GM12878 (cell line): ENCODE data around the gene STRA6.

Experiments used
- BCL11A ChIP-seq: IDR thresholded peaks from 2 replicates; pipeline ENCODE4 v1.6.1; 2011; ENCODE audit warnings: low read depth, low read length
- CHD2 ChIP-seq: IDR thresholded peaks from 2 replicates; pipeline ENCODE4 v1.6.1; 2011; ENCODE audit warnings: low read depth, low read length, improper control_type of control experiment, borderline replicate concordance
- CREM ChIP-seq: IDR thresholded peaks from 2 replicates; pipeline ENCODE4 v1.6.1; 2014; ENCODE audit warnings: antibody characterized with exemption, low read depth
- STAT3 ChIP-seq: IDR thresholded peaks from 2 replicates; pipeline ENCODE4 v1.6.1; 2011; ENCODE audit warnings: low read depth, low read length, improper control_type of control experiment
- TF ChIP-seq, protein P1 (sequence below): IDR thresholded peaks from 2 replicates; pipeline ENCODE4 v1.6.1; 2012; ENCODE audit warnings: low read depth, low read length, improper control_type of control experiment
- TF ChIP-seq, protein P2 (sequence below): fragments of 450-650 bp; IDR thresholded peaks from 2 replicates; pipeline ENCODE4 v1.6.1; 2016; ENCODE audit warnings: mild to moderate bottlenecking
- TF ChIP-seq, protein P3 (sequence below): IDR thresholded peaks from 2 replicates; pipeline ENCODE4 v1.6.1; 2012; ENCODE audit warnings: mild to moderate bottlenecking, low read depth, low read length

DNA sequence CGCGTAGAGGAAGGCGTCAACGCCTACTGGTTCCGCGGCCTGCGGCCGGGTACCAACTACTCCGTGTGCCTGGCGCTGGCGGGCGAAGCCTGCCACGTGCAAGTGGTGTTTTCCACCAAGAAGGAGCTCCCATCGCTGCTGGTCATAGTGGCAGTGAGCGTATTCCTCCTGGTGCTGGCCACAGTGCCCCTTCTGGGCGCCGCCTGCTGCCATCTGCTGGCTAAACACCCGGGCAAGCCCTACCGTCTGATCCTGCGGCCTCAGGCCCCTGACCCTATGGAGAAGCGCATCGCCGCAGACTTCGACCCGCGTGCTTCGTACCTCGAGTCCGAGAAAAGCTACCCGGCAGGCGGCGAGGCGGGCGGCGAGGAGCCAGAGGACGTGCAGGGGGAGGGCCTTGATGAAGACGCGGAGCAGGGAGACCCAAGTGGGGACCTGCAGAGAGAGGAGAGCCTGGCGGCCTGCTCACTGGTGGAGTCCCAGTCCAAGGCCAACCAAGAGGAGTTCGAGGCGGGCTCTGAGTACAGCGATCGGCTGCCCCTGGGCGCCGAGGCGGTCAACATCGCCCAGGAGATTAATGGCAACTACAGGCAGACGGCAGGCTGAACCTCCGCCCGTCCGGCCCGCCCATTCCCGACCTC lies 68.1 kb downstream of the STRA6 start:
- TF ChIP-seq, protein P1, sequence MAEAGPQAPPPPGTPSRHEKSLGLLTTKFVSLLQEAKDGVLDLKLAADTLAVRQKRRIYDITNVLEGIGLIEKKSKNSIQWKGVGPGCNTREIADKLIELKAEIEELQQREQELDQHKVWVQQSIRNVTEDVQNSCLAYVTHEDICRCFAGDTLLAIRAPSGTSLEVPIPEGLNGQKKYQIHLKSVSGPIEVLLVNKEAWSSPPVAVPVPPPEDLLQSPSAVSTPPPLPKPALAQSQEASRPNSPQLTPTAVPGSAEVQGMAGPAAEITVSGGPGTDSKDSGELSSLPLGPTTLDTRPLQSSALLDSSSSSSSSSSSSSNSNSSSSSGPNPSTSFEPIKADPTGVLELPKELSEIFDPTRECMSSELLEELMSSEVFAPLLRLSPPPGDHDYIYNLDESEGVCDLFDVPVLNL = no peak
- TF ChIP-seq, protein P2, sequence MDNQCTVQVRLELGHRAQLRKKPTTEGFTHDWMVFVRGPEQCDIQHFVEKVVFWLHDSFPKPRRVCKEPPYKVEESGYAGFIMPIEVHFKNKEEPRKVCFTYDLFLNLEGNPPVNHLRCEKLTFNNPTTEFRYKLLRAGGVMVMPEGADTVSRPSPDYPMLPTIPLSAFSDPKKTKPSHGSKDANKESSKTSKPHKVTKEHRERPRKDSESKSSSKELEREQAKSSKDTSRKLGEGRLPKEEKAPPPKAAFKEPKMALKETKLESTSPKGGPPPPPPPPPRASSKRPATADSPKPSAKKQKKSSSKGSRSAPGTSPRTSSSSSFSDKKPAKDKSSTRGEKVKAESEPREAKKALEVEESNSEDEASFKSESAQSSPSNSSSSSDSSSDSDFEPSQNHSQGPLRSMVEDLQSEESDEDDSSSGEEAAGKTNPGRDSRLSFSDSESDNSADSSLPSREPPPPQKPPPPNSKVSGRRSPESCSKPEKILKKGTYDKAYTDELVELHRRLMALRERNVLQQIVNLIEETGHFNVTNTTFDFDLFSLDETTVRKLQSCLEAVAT = no peak
- TF ChIP-seq CHD2 (no peak), BCL11A (no peak), CREM (no peak), STAT3 (no peak)
- TF ChIP-seq, protein P3, sequence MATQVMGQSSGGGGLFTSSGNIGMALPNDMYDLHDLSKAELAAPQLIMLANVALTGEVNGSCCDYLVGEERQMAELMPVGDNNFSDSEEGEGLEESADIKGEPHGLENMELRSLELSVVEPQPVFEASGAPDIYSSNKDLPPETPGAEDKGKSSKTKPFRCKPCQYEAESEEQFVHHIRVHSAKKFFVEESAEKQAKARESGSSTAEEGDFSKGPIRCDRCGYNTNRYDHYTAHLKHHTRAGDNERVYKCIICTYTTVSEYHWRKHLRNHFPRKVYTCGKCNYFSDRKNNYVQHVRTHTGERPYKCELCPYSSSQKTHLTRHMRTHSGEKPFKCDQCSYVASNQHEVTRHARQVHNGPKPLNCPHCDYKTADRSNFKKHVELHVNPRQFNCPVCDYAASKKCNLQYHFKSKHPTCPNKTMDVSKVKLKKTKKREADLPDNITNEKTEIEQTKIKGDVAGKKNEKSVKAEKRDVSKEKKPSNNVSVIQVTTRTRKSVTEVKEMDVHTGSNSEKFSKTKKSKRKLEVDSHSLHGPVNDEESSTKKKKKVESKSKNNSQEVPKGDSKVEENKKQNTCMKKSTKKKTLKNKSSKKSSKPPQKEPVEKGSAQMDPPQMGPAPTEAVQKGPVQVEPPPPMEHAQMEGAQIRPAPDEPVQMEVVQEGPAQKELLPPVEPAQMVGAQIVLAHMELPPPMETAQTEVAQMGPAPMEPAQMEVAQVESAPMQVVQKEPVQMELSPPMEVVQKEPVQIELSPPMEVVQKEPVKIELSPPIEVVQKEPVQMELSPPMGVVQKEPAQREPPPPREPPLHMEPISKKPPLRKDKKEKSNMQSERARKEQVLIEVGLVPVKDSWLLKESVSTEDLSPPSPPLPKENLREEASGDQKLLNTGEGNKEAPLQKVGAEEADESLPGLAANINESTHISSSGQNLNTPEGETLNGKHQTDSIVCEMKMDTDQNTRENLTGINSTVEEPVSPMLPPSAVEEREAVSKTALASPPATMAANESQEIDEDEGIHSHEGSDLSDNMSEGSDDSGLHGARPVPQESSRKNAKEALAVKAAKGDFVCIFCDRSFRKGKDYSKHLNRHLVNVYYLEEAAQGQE = no peak
